Activated naive CD8-positive, alpha-beta T cell treated with anti-CD3 and anti-CD28 coated beads, Interleukin-2, amount 50 U/mL, for 24 hours (primary cell): ENCODE measurements around the gene DDC.

Source experiments
- ATAC-seq: fragments of 150-1000 bp; cut with Tn5 transposase; one replicate; pipeline ENCODE4 v1.10.0; 2021
- DNase-seq: peaks from one replicate; pipeline ENCODE4 v3.0.0; 2021
- H3K27ac Mint-ChIP-seq: one replicate; pipeline ENCODE4 v1.8.0; 2021; ENCODE audit warnings: mild to moderate bottlenecking, mixed read lengths
- H3K27me3 Mint-ChIP-seq: one replicate; pipeline ENCODE4 v1.8.0; 2021; ENCODE audit warnings: mixed read lengths
- H3K36me3 Mint-ChIP-seq: one replicate; pipeline ENCODE4 v1.8.0; 2021; ENCODE audit warnings: low read depth, mixed read lengths
- H3K4me1 Mint-ChIP-seq: one replicate; pipeline ENCODE4 v1.8.0; 2021; ENCODE audit warnings: mixed read lengths
- H3K4me3 Mint-ChIP-seq: one replicate; pipeline ENCODE4 v1.8.0; 2021; ENCODE audit warnings: mild to moderate bottlenecking, moderate library complexity, mixed read lengths
- H3K9me3 Mint-ChIP-seq: one replicate; pipeline ENCODE4 v1.8.0; 2021; ENCODE audit warnings: mixed read lengths

DDC gene

DNA sequence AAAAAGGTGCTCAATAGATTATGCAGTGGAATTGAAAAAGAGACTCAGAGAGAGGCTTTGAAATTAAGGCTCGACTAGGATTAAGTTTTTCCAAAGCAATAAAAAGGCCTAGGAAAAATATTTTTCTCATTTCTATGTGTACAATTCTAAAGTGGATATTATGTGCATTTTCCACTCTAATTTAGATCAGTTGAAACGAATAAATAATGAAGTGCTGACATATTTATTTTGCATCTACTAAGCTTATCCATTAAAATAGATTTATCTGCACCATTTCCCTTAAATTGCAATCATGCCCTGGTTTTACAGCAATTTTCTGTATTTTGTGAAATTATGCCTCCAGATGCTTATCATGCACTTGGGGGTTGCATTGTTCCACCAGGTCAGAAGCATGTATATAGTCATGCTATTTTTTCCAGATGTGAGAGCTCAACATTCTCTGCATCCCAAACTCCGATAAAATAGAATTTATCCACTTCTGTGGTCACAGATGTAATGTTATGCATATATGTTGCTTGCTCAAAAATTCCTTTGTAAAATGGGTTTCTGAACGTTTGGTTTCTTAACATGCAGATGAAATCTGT is 133.4 kb downstream of the DDC start:
- H3K27ac Mint-ChIP-seq: no peak overlapping the region
- DNase-seq: no peak
- peaks cover 2% of the 10 kb centered on the region for H3K36me3 Mint-ChIP-seq
- no peak for ATAC-seq
- H3K27me3 Mint-ChIP-seq: no peaks in the 10 kb centered on the region
- no peaks in the 10 kb centered on the region for H3K4me1 Mint-ChIP-seq
- H3K9me3 Mint-ChIP-seq: no peaks in the 10 kb centered on the region
- no peak overlapping the region for H3K4me3 Mint-ChIP-seq

DNA sequence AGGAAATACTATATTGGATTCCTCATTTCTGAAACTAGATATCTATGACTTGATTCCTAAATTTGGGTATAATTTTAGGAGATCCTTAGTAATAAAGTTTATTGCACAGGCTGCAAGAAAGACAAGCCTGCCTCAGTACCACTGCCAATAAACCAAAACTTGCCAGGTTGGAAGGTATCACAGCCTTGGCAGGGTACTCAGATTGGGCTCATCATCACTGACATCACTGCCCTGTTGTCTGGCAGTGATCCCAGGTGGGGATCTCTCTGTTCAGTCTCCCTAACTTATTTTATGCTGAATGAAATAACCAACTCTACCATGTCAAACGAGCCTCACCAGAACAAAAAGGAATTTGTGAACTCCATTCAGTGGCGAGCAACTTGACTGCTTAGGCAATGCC is 133.9 kb downstream of the DDC start:
- no peaks in the 10 kb centered on the region for H3K27me3 Mint-ChIP-seq
- no peaks in the 10 kb centered on the region for H3K36me3 Mint-ChIP-seq
- no peak overlapping the region for H3K4me3 Mint-ChIP-seq
- no peak overlapping the region for H3K27ac Mint-ChIP-seq
- no peaks in the 10 kb centered on the region for H3K9me3 Mint-ChIP-seq
- H3K4me1 Mint-ChIP-seq: no peaks in the 10 kb centered on the region
- ATAC-seq (no peak), DNase-seq (no peak)

DNA sequence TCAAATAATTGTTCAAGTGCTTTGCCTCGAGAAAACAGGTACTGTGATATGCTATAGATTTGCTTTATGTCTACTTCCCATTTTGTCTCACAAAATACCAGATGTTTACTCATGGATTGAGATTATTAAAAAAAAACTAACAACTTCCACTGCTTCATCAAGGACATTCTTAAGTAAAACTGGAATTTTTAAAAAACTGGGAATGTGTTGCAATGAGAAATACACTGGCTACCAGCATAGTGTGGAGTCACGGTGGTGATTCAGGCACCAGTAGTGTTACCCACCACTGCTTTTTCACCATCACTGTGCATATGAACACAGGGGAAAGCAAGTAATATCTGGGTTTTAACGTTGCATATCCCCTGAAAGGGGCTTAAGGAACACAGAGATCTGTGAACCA is 136.3 kb downstream of the DDC start:
- Mint-ChIP-seq H3K4me1 (no peaks in the 10 kb centered on the region), H3K9me3 (no peaks in the 10 kb centered on the region), H3K36me3 (no peaks in the 10 kb centered on the region), H3K27me3 (no peaks in the 10 kb centered on the region), H3K4me3 (no peak overlapping the region), H3K27ac (no peak overlapping the region)
- DNase-seq (no peak), ATAC-seq (no peak)

DNA sequence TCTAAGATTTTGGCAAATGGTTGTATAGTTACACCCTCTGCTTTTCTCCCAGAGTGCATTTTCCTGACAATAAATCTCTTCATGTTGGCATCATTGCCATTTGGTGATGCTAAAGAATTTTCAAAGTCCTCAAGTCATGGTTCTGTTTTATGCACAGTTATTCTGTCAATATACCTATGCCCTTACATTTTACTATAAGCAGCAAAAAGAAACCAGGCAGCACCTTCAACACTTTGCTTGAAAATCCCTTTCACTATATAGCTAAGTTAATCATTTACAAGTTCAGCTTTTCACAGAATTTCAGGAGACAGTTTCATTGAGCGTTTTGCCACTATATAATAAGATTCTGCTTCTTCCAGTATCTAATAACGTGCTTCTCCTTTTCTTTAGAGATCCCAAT is 137.7 kb downstream of the DDC start:
- ATAC-seq: no peak
- Mint-ChIP-seq H3K4me1 (no peaks in the 10 kb centered on the region), H3K4me3 (no peak overlapping the region), H3K36me3 (no peaks in the 10 kb centered on the region), H3K27ac (no peak overlapping the region), H3K27me3 (no peaks in the 10 kb centered on the region), H3K9me3 (no peaks in the 10 kb centered on the region)
- DNase-seq: no peak

DNA sequence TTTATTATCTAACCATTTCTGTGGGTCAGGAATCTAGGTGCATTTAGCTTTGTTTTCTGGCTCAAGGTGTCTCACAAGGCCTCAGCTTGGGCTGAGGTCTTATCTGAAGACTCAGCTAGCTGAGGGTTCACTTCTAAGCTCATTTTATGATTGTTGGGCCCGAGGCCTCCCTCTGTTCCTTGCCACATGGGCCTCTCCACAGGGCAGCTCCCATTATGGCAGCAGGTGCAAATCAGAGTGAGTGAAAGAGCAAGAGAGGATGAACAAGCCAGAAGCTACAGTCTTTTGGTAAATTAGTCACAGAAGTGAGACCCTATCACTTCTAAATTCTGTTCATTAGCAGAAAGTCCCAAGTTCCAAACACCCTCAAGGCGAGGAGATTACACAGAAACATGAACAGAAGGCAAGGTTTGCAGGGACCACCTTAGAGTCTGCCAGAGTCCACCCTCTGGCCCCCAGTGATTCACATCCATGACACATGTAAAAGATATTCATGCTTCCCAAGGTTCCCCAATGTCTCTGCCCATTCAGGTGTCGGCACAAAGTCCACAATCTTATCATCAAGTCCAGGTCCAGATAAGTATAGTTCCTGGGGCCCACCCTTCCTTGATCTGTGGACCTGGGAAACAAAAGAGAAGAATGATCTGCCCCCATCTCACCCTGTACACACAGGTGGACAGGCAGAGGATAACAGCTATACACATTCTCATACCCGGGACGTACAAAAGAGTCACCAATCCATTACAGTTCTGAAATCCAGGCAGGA is 138.7 kb downstream of the DDC start:
- no peaks in the 10 kb centered on the region for H3K36me3 Mint-ChIP-seq

DNA sequence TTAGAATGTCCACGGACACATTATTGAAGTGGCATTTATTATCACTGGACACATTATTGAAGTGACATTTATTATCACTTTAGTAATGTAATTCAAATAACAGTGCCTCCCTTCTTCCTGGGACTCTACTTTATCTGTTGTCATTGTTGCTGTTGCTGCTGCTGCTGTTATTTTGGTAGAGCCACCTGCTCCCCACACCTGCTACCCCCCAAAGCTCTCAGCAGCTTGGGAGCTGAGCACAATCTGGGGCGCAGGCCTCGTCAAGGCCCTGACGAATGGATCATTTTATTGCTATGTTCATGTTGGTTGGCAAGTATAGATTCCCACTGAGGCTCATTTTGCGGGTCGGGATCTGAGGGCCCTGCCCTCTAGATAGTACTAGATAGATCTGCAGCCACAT is 139.9 kb downstream of the DDC start:
- H3K27me3 Mint-ChIP-seq: no peaks in the 10 kb centered on the region
- no peak overlapping the region for H3K4me3 Mint-ChIP-seq
- ATAC-seq: no peak
- no peak overlapping the region for H3K27ac Mint-ChIP-seq
- no peak for DNase-seq
- H3K4me1 Mint-ChIP-seq: no peaks in the 10 kb centered on the region
- H3K36me3 Mint-ChIP-seq: no peaks in the 10 kb centered on the region
- no peaks in the 10 kb centered on the region for H3K9me3 Mint-ChIP-seq

More for the DNA sequence above, 138.7 kb downstream of the DDC start:
- Mint-ChIP-seq H3K4me3 (no peak overlapping the region), H3K4me1 (no peaks in the 10 kb centered on the region), H3K27ac (no peak overlapping the region), H3K27me3 (no peaks in the 10 kb centered on the region), H3K9me3 (no peaks in the 10 kb centered on the region)
- no peak for DNase-seq
- ATAC-seq: no peak

DNA sequence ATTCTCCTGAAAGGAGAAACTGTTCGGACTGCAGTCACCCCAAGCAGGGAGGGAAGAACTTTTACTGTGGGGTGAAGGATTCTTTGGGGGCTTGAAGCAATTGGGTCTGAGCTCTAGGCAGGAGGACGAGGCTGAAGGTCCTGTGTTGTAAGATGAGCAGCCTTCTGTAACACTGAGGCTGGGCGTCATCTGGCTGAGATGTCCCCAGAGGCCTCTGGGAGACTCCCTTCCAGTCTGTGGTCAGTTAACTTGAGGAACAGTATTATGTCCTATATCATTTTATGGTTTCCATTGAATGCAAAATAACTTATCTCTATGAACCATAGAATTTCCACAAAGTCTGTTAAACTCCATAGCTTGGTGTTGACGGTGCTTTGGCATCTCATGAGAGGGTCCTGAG is 141.3 kb downstream of the DDC start:
- no peaks in the 10 kb centered on the region for H3K4me1 Mint-ChIP-seq

DNA sequence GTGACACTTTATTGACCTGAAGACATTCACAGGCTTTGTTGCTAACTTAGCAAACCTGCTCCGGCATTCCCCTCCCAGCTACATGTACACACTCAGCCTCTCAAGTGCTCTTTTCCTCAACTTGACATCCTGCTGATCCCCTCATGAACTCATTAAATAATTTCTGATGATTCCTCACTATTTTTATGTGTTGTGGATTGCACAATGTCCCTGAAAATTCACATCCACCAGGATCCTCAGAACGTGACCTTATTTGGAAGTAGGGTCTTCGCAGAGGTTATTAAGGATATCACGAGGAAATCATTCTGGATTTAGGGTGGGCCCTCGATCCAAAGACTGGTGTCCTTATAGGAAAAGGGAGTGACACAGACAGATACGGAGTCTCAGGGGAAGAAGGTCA is 142.3 kb downstream of the DDC start:
- no peaks in the 10 kb centered on the region for H3K27me3 Mint-ChIP-seq
- no peak overlapping the region for H3K27ac Mint-ChIP-seq
- no peak for ATAC-seq
- H3K9me3 Mint-ChIP-seq: no peaks in the 10 kb centered on the region
- H3K36me3 Mint-ChIP-seq: no peaks in the 10 kb centered on the region
- H3K4me1 Mint-ChIP-seq: peaks cover under 1% of the 10 kb centered on the region
- H3K4me3 Mint-ChIP-seq: no peak overlapping the region
- DNase-seq: no peak

More for the DNA sequence above, 141.3 kb downstream of the DDC start:
- H3K36me3 Mint-ChIP-seq: no peaks in the 10 kb centered on the region
- no peak overlapping the region for H3K27ac Mint-ChIP-seq
- no peaks in the 10 kb centered on the region for H3K27me3 Mint-ChIP-seq
- ATAC-seq: no peak
- no peak overlapping the region for H3K4me3 Mint-ChIP-seq
- no peak for DNase-seq
- no peaks in the 10 kb centered on the region for H3K9me3 Mint-ChIP-seq

DNA sequence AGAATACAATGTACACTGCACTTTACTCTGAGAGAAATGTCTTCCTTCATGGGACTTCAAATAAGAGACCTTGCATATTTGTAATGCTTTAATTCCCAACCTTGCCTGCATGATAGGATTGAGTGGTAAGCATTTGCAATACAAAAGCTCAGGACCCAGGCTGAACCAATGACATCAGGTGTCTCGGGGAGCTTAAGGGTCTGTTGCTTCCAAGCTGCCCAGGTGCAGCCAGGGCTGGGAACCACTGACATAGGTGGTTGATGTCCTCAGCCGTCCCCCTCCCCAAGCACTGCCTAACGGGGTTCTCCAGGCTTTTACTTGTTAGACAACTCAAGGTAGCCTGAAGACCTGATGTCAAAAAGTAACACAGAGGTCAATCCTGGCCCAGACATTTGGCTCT is 144.2 kb downstream of the DDC start:
- peaks cover 19% of the 10 kb centered on the region for H3K4me1 Mint-ChIP-seq
- no peak overlapping the region for H3K4me3 Mint-ChIP-seq
- H3K27ac Mint-ChIP-seq: no peak overlapping the region
- no peaks in the 10 kb centered on the region for H3K9me3 Mint-ChIP-seq
- H3K27me3 Mint-ChIP-seq: no peaks in the 10 kb centered on the region
- DNase-seq: no peak
- no peaks in the 10 kb centered on the region for H3K36me3 Mint-ChIP-seq
- ATAC-seq: no peak

DNA sequence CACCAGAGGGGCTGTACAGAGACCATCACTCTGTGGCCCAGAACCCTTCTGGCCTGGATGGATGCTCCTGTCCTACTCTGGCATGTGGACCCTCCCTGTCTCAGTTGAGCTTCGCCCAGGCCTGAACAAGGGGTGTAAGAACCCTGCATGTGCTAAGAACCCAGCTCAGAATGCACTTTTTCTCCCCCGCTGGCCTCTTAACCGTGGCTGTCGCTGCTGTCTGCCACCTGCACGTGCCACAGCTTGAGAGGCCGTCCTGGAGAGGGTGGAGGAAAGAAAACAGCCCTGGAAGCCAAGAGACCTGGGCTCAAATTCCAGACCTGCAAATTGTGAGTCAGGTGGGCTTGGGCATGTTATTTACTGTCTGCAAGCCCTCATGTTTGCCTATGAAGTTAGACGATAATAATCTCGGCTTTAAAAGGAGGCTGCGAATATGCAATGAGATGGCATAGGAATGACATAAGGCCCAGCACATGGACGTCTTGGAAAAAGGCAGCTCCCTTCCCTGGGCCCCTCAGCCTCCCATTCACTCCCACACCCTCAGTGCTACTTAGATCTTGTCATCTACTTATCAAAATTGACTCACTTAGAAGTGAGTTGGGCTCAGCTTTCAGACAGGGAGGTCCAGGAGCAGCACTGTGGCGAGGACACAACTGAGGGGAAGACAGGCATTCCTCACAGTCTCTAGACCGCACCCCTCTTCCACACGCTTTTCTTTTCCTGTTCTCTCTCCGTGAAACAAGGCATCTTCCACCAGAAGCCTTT is 146.5 kb downstream of the DDC start:
- ATAC-seq: no peak
- H3K4me1 Mint-ChIP-seq: peaks cover 31% of the 10 kb centered on the region
- H3K4me3 Mint-ChIP-seq: no peak overlapping the region
- no peaks in the 10 kb centered on the region for H3K9me3 Mint-ChIP-seq
- no peak overlapping the region for H3K27ac Mint-ChIP-seq
- no peaks in the 10 kb centered on the region for H3K27me3 Mint-ChIP-seq
- no peak for DNase-seq
- no peaks in the 10 kb centered on the region for H3K36me3 Mint-ChIP-seq

DNA sequence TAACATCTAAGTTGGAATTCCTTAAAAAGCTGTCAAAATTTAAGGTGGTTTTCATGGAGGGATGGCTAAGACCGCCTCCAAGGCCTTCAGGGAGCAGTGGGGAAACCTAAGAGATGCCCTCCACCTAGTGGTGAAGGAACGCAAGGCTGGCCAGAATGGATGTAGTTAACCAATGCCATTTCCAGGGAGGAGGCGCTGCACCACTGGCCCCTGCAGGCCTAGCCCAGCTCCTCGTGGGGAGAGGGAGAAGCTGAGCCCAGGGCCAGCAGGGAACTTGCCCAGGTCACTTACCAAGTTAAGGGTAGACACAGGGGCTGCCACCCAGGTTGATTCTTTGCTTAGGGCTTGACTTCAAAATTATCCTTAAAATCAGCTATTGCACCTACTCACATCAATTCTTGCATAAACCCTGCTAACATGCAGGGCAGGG is 147.1 kb downstream of the DDC start:
- no peaks in the 10 kb centered on the region for H3K36me3 Mint-ChIP-seq
- DNase-seq: peak; percentile 80

DNA sequence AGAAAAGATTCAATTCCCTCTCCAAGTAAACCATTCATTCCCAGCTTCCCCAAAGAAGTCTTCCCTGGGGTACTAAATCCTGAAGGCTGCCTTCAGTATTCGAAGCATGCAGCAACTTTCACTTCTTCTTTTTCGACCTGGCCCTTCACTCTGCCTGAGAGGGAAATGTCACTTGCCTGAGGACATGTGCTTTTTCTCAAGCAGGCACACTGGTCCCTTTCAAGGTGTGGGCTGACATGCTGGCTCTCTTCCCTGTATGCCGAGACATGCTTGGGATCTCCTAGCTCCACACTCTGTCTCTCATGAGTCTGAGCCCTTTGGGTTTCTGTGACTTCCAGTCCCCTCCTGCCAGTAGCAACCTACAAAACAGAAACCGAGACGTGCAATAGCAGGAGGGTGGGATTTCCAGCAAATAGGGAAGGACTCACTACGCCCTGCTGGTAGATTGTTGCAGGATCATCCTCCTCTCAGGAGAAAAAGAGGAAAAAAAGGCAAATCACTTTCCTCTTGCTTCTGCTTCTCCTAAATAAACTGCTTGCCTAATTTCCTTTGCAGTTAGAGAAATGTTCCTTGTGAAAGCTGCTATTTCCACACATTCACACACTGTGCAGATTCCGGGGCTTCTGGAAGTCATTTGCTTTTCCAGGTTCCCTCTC is 148.6 kb downstream of the DDC start:
- H3K4me3 Mint-ChIP-seq: peak overlapping the region; percentile 19
- peaks cover 36% of the 10 kb centered on the region for H3K4me1 Mint-ChIP-seq
- H3K27me3 Mint-ChIP-seq: no peaks in the 10 kb centered on the region
- ATAC-seq: no peak
- DNase-seq: no peak
- H3K9me3 Mint-ChIP-seq: no peaks in the 10 kb centered on the region
- no peaks in the 10 kb centered on the region for H3K36me3 Mint-ChIP-seq
- peak overlapping the region; percentile 85 for H3K27ac Mint-ChIP-seq

More for the DNA sequence above, 147.1 kb downstream of the DDC start:
- no peak overlapping the region for H3K4me3 Mint-ChIP-seq
- no peak overlapping the region for H3K27ac Mint-ChIP-seq
- no peaks in the 10 kb centered on the region for H3K27me3 Mint-ChIP-seq
- peaks cover 31% of the 10 kb centered on the region for H3K4me1 Mint-ChIP-seq
- no peaks in the 10 kb centered on the region for H3K9me3 Mint-ChIP-seq
- peak; percentile 94 for ATAC-seq

DNA sequence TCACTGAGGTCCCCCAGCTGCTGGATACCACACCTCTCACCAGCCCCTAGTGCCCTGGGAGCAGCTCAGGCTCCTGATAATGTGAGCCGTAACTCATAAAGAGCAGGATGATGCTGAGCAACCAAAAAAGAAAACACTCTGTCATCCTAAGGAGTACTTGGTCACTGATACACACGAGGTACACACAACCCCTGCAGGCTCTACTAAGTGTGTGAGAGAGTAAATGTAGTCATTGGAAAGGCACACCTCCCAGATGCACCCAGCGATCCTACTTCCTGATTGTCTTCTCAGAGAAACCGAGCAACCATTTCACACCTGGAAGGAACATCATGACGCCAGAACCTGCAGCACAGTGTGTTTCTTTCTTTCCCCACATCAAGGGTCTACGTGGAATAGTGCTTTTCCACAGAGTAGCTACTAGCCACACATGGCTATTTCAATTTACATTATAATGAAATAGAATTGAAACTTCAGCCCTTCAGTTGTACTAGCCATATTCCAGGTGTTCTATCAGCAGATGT is 149.3 kb downstream of the DDC start:
- H3K4me3 Mint-ChIP-seq: no peak overlapping the region
- H3K4me1 Mint-ChIP-seq: peaks cover 43% of the 10 kb centered on the region
- DNase-seq (no peak), ATAC-seq (peak; percentile 15)
- H3K27me3 Mint-ChIP-seq: no peaks in the 10 kb centered on the region
- peak overlapping the region; percentile 85 for H3K27ac Mint-ChIP-seq
- H3K36me3 Mint-ChIP-seq: no peaks in the 10 kb centered on the region
- no peaks in the 10 kb centered on the region for H3K9me3 Mint-ChIP-seq

DNA sequence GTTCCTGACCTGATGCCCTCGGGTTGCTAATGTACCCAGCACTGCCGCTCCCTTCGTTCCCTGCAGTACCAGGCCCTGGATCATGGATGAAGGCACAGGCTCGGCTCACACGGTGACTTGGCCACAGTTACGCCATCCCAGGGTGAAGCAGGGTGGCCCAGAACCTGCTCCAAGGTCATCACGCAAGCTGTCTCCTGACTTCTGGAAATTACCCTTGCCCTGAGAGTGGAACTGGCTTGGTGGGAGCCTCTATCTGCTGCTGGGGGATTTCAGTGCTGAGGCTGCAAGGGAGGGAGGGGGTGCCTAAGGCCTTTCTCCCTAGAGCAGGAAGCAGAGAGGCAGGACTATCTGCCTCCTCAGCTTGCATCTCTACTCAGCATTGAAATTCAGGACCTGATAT is 151.6 kb downstream of the DDC start:
- peaks cover 66% of the 10 kb centered on the region for H3K4me1 Mint-ChIP-seq
- DNase-seq: no peak
- H3K36me3 Mint-ChIP-seq: no peaks in the 10 kb centered on the region

More for the DNA sequence above, 151.6 kb downstream of the DDC start:
- no peak for ATAC-seq
- H3K9me3 Mint-ChIP-seq: no peaks in the 10 kb centered on the region
- no peak overlapping the region for H3K27ac Mint-ChIP-seq
- no peak overlapping the region for H3K4me3 Mint-ChIP-seq
- H3K27me3 Mint-ChIP-seq: no peaks in the 10 kb centered on the region
